NCI-H748 (cell line): Measurements from ENCODE around the gene STK26.
"Not testable (repeated sequence)": the region's sequence is repeated elsewhere in the genome, so short reads cannot be mapped to it uniquely, and the experiment has no call there.

Experiments
- DNase-seq: peaks from one replicate; lab custom pipeline; 2025; ENCODE audit not compliant: unreplicated experiment; lab: John Stamatoyannopoulos, UW

STK26 gene

GRCh38 chrX:132034648-132035047, 11.5 kb downstream of the STK26 start:
- no peak for DNase-seq

GRCh38 chrX:132037479-132037993, 14.4 kb downstream of the STK26 start:
- no peak for DNase-seq

GRCh38 chrX:132040066-132040465, 17.0 kb downstream of the STK26 start:
- no peak for DNase-seq

GRCh38 chrX:132041015-132041414, 17.9 kb downstream of the STK26 start:
- no peak for DNase-seq

GRCh38 chrX:132043977-132044376, 20.9 kb downstream of the STK26 start:
- no peak for DNase-seq

- DNase-seq, result no peak
Measured at GRCh38 chrX:132044953-132045352, 21.9 kb downstream of the STK26 start.

GRCh38 chrX:132045456-132045855, 22.4 kb downstream of the STK26 start:
- no peak for DNase-seq

- no peak for DNase-seq
Measured at GRCh38 chrX:132046533-132046932, 23.4 kb downstream of the STK26 start.

GRCh38 chrX:132051778-132052177, 28.7 kb downstream of the STK26 start:
- DNase-seq, result not testable (repeated sequence)

- no peak for DNase-seq
Measured at GRCh38 chrX:132058050-132058449, 34.9 kb downstream of the STK26 start.

GRCh38 chrX:132058975-132059374, 35.9 kb downstream of the STK26 start:
- DNase-seq, result no peak

GRCh38 chrX:132059973-132060540, 37.0 kb downstream of the STK26 start:
- DNase-seq, result no peak

GRCh38 chrX:132063334-132063733, 40.2 kb downstream of the STK26 start:
- DNase-seq, result no peak

GRCh38 chrX:132063862-132064261, 40.8 kb downstream of the STK26 start:
- no peak for DNase-seq

- no peak for DNase-seq
Measured at GRCh38 chrX:132068405-132068804, 45.3 kb downstream of the STK26 start.

- peak; percentile 6 for DNase-seq
Measured at GRCh38 chrX:132071254-132071653, 48.2 kb downstream of the STK26 start.

- DNase-seq, result no peak
Measured at GRCh38 chrX:132077414-132077813, 54.3 kb downstream of the STK26 start.

- no peak for DNase-seq
Measured at GRCh38 chrX:132077912-132078311, 54.8 kb downstream of the STK26 start.

- DNase-seq, result no peak
Measured at GRCh38 chrX:132085786-132086185, 62.7 kb downstream of the STK26 start.

- DNase-seq, result no peak
Measured at GRCh38 chrX:132086672-132087071, 63.6 kb downstream of the STK26 start.

GRCh38 chrX:132088864-132089263, 65.8 kb downstream of the STK26 start:
- no peak for DNase-seq

- no peak for DNase-seq
Measured at GRCh38 chrX:132090403-132091159, 67.5 kb downstream of the STK26 start.
